H1 (cell line): ENCODE results near the gene STRN. TPM values are rescaled to one million over a fixed set of nuclear protein-coding genes. Genes with fewer than 3 reads are reported as not detected.

Source experiments
- CTCF ChIA-PET: fragments of 300-600 bp; sonication (Branson Sonifier 250); formaldehyde crosslinking; loops from one replicate; lab custom pipeline; 2021; ENCODE audit not compliant: partially characterized antibody; lab: Charles Lee
- POLR2A ChIA-PET: fragments of 300-600 bp; sonication (Branson Sonifier 250); formaldehyde crosslinking; loops from one replicate; lab custom pipeline; 2021; ENCODE audit warnings: inconsistent platforms; ENCODE audit not compliant: partially characterized antibody; lab: Charles Lee
- DNase-seq, 2 experiments: peaks; one replicate each; pipeline versions ENCODE4 v3.0.0 to v3.0.0-alpha.2; 2010 to 2022; ENCODE audit warnings: low spot score in 2 of 2, low read depth in 1 of 2, mixed read lengths in 1 of 2
- FAIRE-seq: peaks from 2 replicates; lab custom pipeline; 2011; peaks lifted over from hg19 to GRCh38; lab: Jason Lieb, UNC
- H2AFZ ChIP-seq: 2 replicates; pipeline ENCODE4 v1.8.1; 2012; ENCODE audit warnings: low read length, inconsistent platforms
- H2AK5ac ChIP-seq: 2 replicates; pipeline ENCODE4 v1.6.1; 2013; ENCODE audit warnings: low read depth, low read length
- H2BK120ac ChIP-seq: replicated peaks from 2 replicates; pipeline ENCODE3; 2013; ENCODE audit warnings: low read depth, low read length, inconsistent platforms
- H2BK12ac ChIP-seq: 2 replicates; pipeline ENCODE4 v1.6.1; 2013; ENCODE audit warnings: low read depth, low read length
- H2BK15ac ChIP-seq: 2 replicates; pipeline ENCODE4 v1.6.1; 2013; ENCODE audit warnings: low read length
- H2BK20ac ChIP-seq: 2 replicates; pipeline ENCODE4 v1.6.1; 2013; ENCODE audit warnings: low read length
- H2BK5ac ChIP-seq: 2 replicates; pipeline ENCODE4 v1.6.1; 2013; ENCODE audit warnings: low read depth, low read length
- H3K14ac ChIP-seq: 2 replicates; pipeline ENCODE4 v1.6.1; 2013; ENCODE audit warnings: inconsistent platforms; ENCODE audit not compliant: insufficient read length
- H3K18ac ChIP-seq: 2 replicates; pipeline ENCODE4 v1.6.1; 2013; ENCODE audit warnings: low read length; ENCODE audit errors: extremely low read depth
- H3K23ac ChIP-seq: 2 replicates; pipeline ENCODE4 v1.6.1; 2013; ENCODE audit warnings: inconsistent platforms; ENCODE audit not compliant: insufficient read length
- H3K23me2 ChIP-seq: 2 replicates; pipeline ENCODE4 v1.6.1; 2013; ENCODE audit warnings: low read depth, low read length
- H3K27ac ChIP-seq: 2 replicates; pipeline ENCODE4 v1.6.1; 2011; ENCODE audit warnings: low read depth, low read length, inconsistent platforms
- H3K27me3 ChIP-seq, 4 experiments: replicated peaks in 1 of 4; 1 replicate in 1 of 4; 2 replicates in 3 of 4; pipeline versions ENCODE4 v1.6.1 to v1.8.1; 2011 to 2013; ENCODE audit warnings: low read length in 3 of 4, mild to moderate bottlenecking in 3 of 4, inconsistent platforms in 2 of 4, mixed read lengths in 2 of 4, moderate library complexity in 1 of 4; ENCODE audit not compliant: control insufficient read depth in 3 of 4, insufficient read depth in 3 of 4; ENCODE audit errors: extremely low read depth in 1 of 4
- H3K36me3 ChIP-seq, 4 experiments: 2 replicates each; pipeline versions ENCODE4 v1.6.1 to v1.8.1; 2011 to 2013; ENCODE audit warnings: mild to moderate bottlenecking in 4 of 4, low read length in 3 of 4, moderate library complexity in 2 of 4, control low read depth in 1 of 4, inconsistent platforms in 1 of 4; ENCODE audit not compliant: insufficient read depth in 4 of 4, control insufficient read depth in 2 of 4
- H3K4ac ChIP-seq: replicated peaks from 2 replicates; pipeline ENCODE3; 2013; ENCODE audit warnings: low read length, low read depth, mixed read lengths, inconsistent platforms; ENCODE audit not compliant: insufficient read length
- H3K4me1 ChIP-seq, 4 experiments: replicated peaks in 1 of 4; 1 replicate in 1 of 4; 2 replicates in 3 of 4; pipeline versions ENCODE4 v1.6.1 to v1.8.1; 2011 to 2013; ENCODE audit warnings: low read length in 3 of 4, inconsistent platforms in 2 of 4, mixed read lengths in 1 of 4; ENCODE audit not compliant: insufficient read depth in 4 of 4, control insufficient read depth in 3 of 4
- H3K4me2 ChIP-seq, 2 experiments: 2 replicates each; pipeline versions ENCODE4 v1.6.1 to v1.8.1; 2011 to 2013; ENCODE audit warnings: low read depth in 2 of 2, low read length in 2 of 2, control low read depth in 1 of 2, inconsistent platforms in 1 of 2, mild to moderate bottlenecking in 1 of 2; ENCODE audit not compliant: insufficient read depth in 1 of 2
- H3K4me3 ChIP-seq, 4 experiments: fragments of 200-600, 300-600 bp in 1 of 4; sonication (generic), shearing (Covaris generic), sonication (Bioruptor Twin) in 1 of 4; 2 replicates each; pipeline versions ENCODE4 v1.5.1 to v1.8.1; 2011 to 2016; ENCODE audit warnings: low read length in 4 of 4, low read depth in 3 of 4, control low read depth in 2 of 4, inconsistent platforms in 2 of 4, mild to moderate bottlenecking in 2 of 4, mixed read lengths in 1 of 4, moderate library complexity in 1 of 4; ENCODE audit not compliant: insufficient read depth in 2 of 4; ENCODE audit errors: extremely low read depth in 1 of 4
- H3K56ac ChIP-seq: replicated peaks from 2 replicates; pipeline ENCODE3; 2013; ENCODE audit warnings: low read depth, mild to moderate bottlenecking, mixed read lengths, low read length, inconsistent platforms; ENCODE audit not compliant: insufficient read length
- H3K79me1 ChIP-seq: 2 replicates; pipeline ENCODE4 v1.6.1; 2013; ENCODE audit warnings: low read depth, low read length, control low read depth
- H3K79me2 ChIP-seq, 2 experiments: 2 replicates each; pipeline versions ENCODE4 v1.6.1 to v1.8.1; 2012 to 2013; ENCODE audit warnings: low read length in 2 of 2, mild to moderate bottlenecking in 2 of 2, inconsistent platforms in 1 of 2; ENCODE audit not compliant: insufficient read depth in 2 of 2, control insufficient read depth in 1 of 2
- H3K9ac ChIP-seq, 4 experiments: replicated peaks in 1 of 4; 1 replicate in 1 of 4; 2 replicates in 3 of 4; pipeline versions ENCODE4 v1.6.1 to v1.8.1; 2011 to 2013; ENCODE audit warnings: low read depth in 3 of 4, low read length in 3 of 4, control low read depth in 2 of 4, mild to moderate bottlenecking in 2 of 4, moderate library complexity in 2 of 4, inconsistent platforms in 1 of 4; ENCODE audit errors: extremely low read depth in 1 of 4
- H3K9me3 ChIP-seq, 2 experiments: 2 replicates each; pipeline versions ENCODE4 v1.6.1 to v1.8.1; 2012 to 2013; ENCODE audit warnings: mild to moderate bottlenecking in 2 of 2, moderate library complexity in 2 of 2, control low read depth in 1 of 2, inconsistent platforms in 1 of 2, low read depth in 1 of 2, low read length in 1 of 2, mixed read lengths in 1 of 2; ENCODE audit not compliant: insufficient read depth in 2 of 2
- H4K20me1 ChIP-seq, 2 experiments: replicated peaks in 1 of 2; 2 replicates each; pipeline versions ENCODE3 to v1.8.1; 2011 to 2013; ENCODE audit warnings: inconsistent platforms in 2 of 2, low read length in 2 of 2, mild to moderate bottlenecking in 1 of 2; ENCODE audit not compliant: insufficient read depth in 2 of 2, control insufficient read depth in 1 of 2
- H4K5ac ChIP-seq: 2 replicates; pipeline ENCODE4 v1.6.1; 2013; ENCODE audit warnings: low read length, low read depth, mixed read lengths, inconsistent platforms; ENCODE audit not compliant: insufficient read length
- H4K8ac ChIP-seq: 2 replicates; pipeline ENCODE4 v1.8.0; 2013; ENCODE audit warnings: mild to moderate bottlenecking, moderate library complexity, low read length, inconsistent platforms; ENCODE audit not compliant: insufficient read depth; ENCODE audit errors: extremely low read depth
- H4K91ac ChIP-seq: replicated peaks from 2 replicates; pipeline ENCODE3; 2013; ENCODE audit warnings: low read length, mixed read lengths, inconsistent platforms; ENCODE audit not compliant: insufficient read length
- SP1 ChIP-seq: IDR thresholded peaks from 2 replicates; pipeline ENCODE4 v1.6.1; 2011; ENCODE audit warnings: low read depth, low read length
- WGBS, 2 experiments: shearing (Covaris generic) in 1 of 2; methylation state at CpG; one replicate each; pipeline versions ENCODE4 v1.1.6 to v1.1.7; 2013 to 2015; ENCODE audit warnings: low lambda C conversion rate in 2 of 2, mixed read lengths in 2 of 2, inconsistent platforms in 1 of 2, low coverage in 1 of 2, missing lambda C conversion rate in 1 of 2; ENCODE audit not compliant: insufficient replicate concordance in 2 of 2, insufficient coverage in 1 of 2, insufficient read length in 1 of 2; ENCODE audit errors: extremely low coverage in 1 of 2, missing lambda C conversion rate in 1 of 2; 5-methylcytosine and 5-hydroxymethylcytosine counted together
- polyA plus RNA-seq, 7 experiments: library from polyadenylated mRNA; depleted of rRNA in 3 of 7; stranded (reverse) in 5 of 7; unstranded in 2 of 7; fragments of >200 nt in 5 of 7; fragments of 200-250 nt in 2 of 7; gene quantifications; 1 replicate in 5 of 7; 2 replicates in 1 of 7; 4 replicates in 1 of 7; pipeline versions ENCODE4 v1.2.1 to v1.2.3, GENCODE V29; 2011 to 2013; ENCODE audit warnings: missing spikeins in 2 of 7, mixed read lengths in 2 of 7
- total RNA-seq: library from RNA; stranded (reverse); fragmentation: NEBNext Ultra II Directional; extraction: Animal tissue kit (Norgen Biotek cat#: 25700); gene quantifications from 2 replicates; pipeline ENCODE4 v1.2.1, GENCODE V29; 2021

The STRN gene
- total and polyA plus RNA-seq, 2 of the 8 experiments (the other 6 are each of a cell fraction or from before 2014, with no cell fraction given), result 8.3 to 47.0 TPM

GRCh38 chr2:36882532-36882931, 83.8 kb downstream of the STRN start:
- no peak overlapping the region for H2AFZ ChIP-seq
- H3K14ac ChIP-seq, result no peak overlapping the region
- no peak overlapping the region for H3K56ac ChIP-seq
- H2BK12ac ChIP-seq, result no peak overlapping the region
- peaks cover 0 to 25% (median 6%) of the 10 kb centered on the region in 4 experiments; a peak in 6 of 8 replicates for H3K36me3 ChIP-seq
- 94% methylated on average over 3 of the region's 3 CpGs; no CpG with 5 or more reads in 1 of the 2 experiments for WGBS, 2 experiments
- ChIA-PET POLR2A (no interaction called here), CTCF (interaction anchor here (0.6 kb wide), 1 partner anchor 46 kb away, joined by 4 read pairs; no protein-coding TSS in a partner anchor)
- no peak overlapping the region for H3K4me3 ChIP-seq
- H2BK20ac ChIP-seq, result no peak overlapping the region
- FAIRE-seq (no peak), DNase-seq (no peak)
- H4K8ac ChIP-seq, result no peak overlapping the region
- no peak overlapping the region for H2BK5ac ChIP-seq
- H2AK5ac ChIP-seq, result no peak overlapping the region
- no peaks in the 10 kb centered on the region for H3K79me1 ChIP-seq
- no peak overlapping the region for H3K27ac ChIP-seq
- no peak overlapping the region for H3K23ac ChIP-seq
- no peak overlapping the region for H2BK15ac ChIP-seq
- H2BK120ac ChIP-seq, result no peak overlapping the region
- H4K5ac ChIP-seq, result no peak overlapping the region
- no peak overlapping the region for H3K18ac ChIP-seq
- H3K4ac ChIP-seq, result no peak overlapping the region
- no peaks in the 10 kb centered on the region for H3K27me3 ChIP-seq
- no peaks in the 10 kb centered on the region for H3K4me1 ChIP-seq
- no peaks in the 10 kb centered on the region for H3K79me2 ChIP-seq
- H4K20me1 ChIP-seq, result no peaks in the 10 kb centered on the region
- H3K9ac ChIP-seq, result no peak overlapping the region
- no peak for TF ChIP-seq SP1
- H3K23me2 ChIP-seq, result no peaks in the 10 kb centered on the region
- no peak overlapping the region for H4K91ac ChIP-seq
- H3K9me3 ChIP-seq, result no peaks in the 10 kb centered on the region
- H3K4me2 ChIP-seq, result no peak overlapping the region
